NCI-H1092 (cell line): Measurements from ENCODE around the gene CAMKMT.
"Not testable (repeated sequence)": the region's sequence is repeated elsewhere in the genome, so short reads cannot be mapped to it uniquely, and the experiment has no call there.

Source experiments
- DNase-seq: peaks from one replicate; lab custom pipeline; 2025; lab: John Stamatoyannopoulos, UW

CAMKMT gene

GRCh38 chr2:44550561-44550960, 188.8 kb downstream of the CAMKMT start:
- DNase-seq, result no peak

- no peak for DNase-seq
Measured at GRCh38 chr2:44551497-44551896, 189.8 kb downstream of the CAMKMT start.

- DNase-seq, result no peak
Measured at GRCh38 chr2:44553456-44553855, 191.7 kb downstream of the CAMKMT start.

- no peak for DNase-seq
Measured at GRCh38 chr2:44555700-44556099, 194.0 kb downstream of the CAMKMT start.

GRCh38 chr2:44559108-44559507, 197.4 kb downstream of the CAMKMT start:
- no peak for DNase-seq

GRCh38 chr2:44560352-44560751, 198.6 kb downstream of the CAMKMT start:
- no peak for DNase-seq

- no peak for DNase-seq
Measured at GRCh38 chr2:44560941-44561340, 199.2 kb downstream of the CAMKMT start.

- no peak for DNase-seq
Measured at GRCh38 chr2:44562737-44563136, 201.0 kb downstream of the CAMKMT start.

GRCh38 chr2:44564752-44565151, 203.0 kb downstream of the CAMKMT start:
- DNase-seq, result no peak

GRCh38 chr2:44566059-44566458, 204.3 kb downstream of the CAMKMT start:
- DNase-seq, result no peak

- DNase-seq, result no peak
Measured at GRCh38 chr2:44569491-44569890, 207.7 kb downstream of the CAMKMT start.

- no peak for DNase-seq
Measured at GRCh38 chr2:44570271-44570670, 208.5 kb downstream of the CAMKMT start.

- DNase-seq, result no peak
Measured at GRCh38 chr2:44570777-44571176, 209.0 kb downstream of the CAMKMT start.

- no peak for DNase-seq
Measured at GRCh38 chr2:44572196-44572900, 210.6 kb downstream of the CAMKMT start.

GRCh38 chr2:44573996-44574395, 212.2 kb downstream of the CAMKMT start:
- DNase-seq, result no peak

- no peak for DNase-seq
Measured at GRCh38 chr2:44578471-44579093, 216.8 kb downstream of the CAMKMT start.

GRCh38 chr2:44579115-44579836, 217.5 kb downstream of the CAMKMT start:
- no peak for DNase-seq

- DNase-seq, result no peak
Measured at GRCh38 chr2:44579837-44580230, 218.1 kb downstream of the CAMKMT start.

- no peak for DNase-seq
Measured at GRCh38 chr2:44580875-44581515, 219.2 kb downstream of the CAMKMT start.

- DNase-seq, result no peak
Measured at GRCh38 chr2:44582363-44583008, 220.7 kb downstream of the CAMKMT start.

GRCh38 chr2:44595615-44596014, 233.9 kb downstream of the CAMKMT start:
- not testable (repeated sequence) for DNase-seq
